Astrocyte of the spinal cord (primary cell): ENCODE measurements around the gene MYH15.

Experiments
- DNase-seq: peaks from one replicate; pipeline ENCODE4 v3.0.0; 2011; ENCODE audit warnings: low read depth, low spot score
- H3K4me3 ChIP-seq: 2 replicates; pipeline ENCODE4 v1.5.1; 2011; ENCODE audit warnings: low read depth, mild to moderate bottlenecking, low read length, moderate library complexity
- CTCF ChIP-seq: IDR thresholded peaks from 2 replicates; pipeline ENCODE4 v1.5.1; 2012; ENCODE audit warnings: low read depth, mild to moderate bottlenecking, low read length, inconsistent platforms
- in situ Hi-C: cut with HindIII; loops from 2 replicates; pipeline ENCODE4 v1.10.0; 2017; ENCODE audit warnings: low sequenced_read_pairs

The MYH15 gene

DNA sequence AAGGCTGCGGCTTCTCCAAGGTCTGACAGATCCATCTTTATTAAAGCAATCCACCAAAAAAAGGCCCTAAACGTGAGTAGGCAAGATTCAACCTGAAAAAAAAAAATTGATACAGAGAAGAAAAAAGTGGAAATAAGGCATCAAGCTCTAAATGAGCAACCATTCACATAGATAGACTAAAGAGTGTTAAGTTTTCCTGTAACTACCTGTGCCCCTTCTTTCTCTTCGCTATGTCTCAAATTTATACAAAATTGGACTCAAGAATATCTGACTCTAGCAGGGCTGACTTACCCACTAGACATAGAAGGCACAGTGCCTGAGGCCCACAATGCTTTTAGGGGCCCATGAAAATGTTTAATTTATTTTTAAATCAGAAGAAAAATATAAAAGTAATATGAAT is at the start of gene MYH15:
Gene MYH15, minus strand, starts transcription at position 101 of the 400 bp plus-strand sequence. Its CDS starts 66 bp downstream, at position 35.
- TF ChIP-seq CTCF, result no peak
- H3K4me3 ChIP-seq, result no peak within 1 kb of the TSS
- no peak for DNase-seq
- in situ Hi-C loops, result no loop called here

GRCh38 chr3:108555966-108556581 is 45.7 kb upstream of the MYH15 start:
- no peak overlapping the region for H3K4me3 ChIP-seq
- in situ Hi-C loops, result no loop called here
- no peak for DNase-seq
- no peak for TF ChIP-seq CTCF

DNA sequence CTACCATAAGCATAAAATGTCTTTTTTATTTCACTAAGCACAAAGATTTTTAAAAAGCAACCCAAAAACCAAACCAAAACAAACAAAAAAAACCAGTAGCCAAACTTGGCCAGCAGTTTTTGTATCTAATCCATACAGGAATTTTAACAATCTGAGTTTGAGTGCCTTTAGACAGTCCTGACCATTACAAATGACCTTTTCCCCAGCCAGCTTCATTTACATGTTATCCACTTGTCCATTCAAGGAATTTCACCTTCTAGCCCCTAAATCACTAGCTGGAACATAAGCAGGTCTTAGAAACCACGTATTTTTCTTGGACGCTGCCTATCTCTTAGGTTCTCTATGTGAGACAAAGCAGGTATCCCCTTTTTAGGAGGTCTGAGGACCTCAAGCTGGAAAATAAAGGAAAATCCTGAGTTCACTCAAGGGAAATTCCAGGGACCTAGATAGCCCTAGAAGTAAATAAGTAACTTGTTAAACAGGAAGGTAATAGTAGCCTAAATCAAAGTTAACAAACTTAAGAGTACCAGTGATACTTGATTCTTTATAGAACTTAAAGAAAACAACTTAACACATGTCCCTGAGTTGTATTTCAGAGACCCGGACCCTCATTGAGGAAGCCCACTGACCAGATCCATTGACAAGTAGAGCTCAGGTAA is 44.6 kb upstream of the MYH15 start:
- no peak overlapping the region for H3K4me3 ChIP-seq
- in situ Hi-C loops, result no loop called here
- no peak for TF ChIP-seq CTCF
- DNase-seq, result no peak

- no peak for TF ChIP-seq CTCF
- peak; percentile 3 for DNase-seq
- in situ Hi-C loops, result no loop called here
- H3K4me3 ChIP-seq, result no peak overlapping the region
These were observed 43.8 kb upstream of the MYH15 start for GRCh38 chr3:108554229-108554628.

DNA sequence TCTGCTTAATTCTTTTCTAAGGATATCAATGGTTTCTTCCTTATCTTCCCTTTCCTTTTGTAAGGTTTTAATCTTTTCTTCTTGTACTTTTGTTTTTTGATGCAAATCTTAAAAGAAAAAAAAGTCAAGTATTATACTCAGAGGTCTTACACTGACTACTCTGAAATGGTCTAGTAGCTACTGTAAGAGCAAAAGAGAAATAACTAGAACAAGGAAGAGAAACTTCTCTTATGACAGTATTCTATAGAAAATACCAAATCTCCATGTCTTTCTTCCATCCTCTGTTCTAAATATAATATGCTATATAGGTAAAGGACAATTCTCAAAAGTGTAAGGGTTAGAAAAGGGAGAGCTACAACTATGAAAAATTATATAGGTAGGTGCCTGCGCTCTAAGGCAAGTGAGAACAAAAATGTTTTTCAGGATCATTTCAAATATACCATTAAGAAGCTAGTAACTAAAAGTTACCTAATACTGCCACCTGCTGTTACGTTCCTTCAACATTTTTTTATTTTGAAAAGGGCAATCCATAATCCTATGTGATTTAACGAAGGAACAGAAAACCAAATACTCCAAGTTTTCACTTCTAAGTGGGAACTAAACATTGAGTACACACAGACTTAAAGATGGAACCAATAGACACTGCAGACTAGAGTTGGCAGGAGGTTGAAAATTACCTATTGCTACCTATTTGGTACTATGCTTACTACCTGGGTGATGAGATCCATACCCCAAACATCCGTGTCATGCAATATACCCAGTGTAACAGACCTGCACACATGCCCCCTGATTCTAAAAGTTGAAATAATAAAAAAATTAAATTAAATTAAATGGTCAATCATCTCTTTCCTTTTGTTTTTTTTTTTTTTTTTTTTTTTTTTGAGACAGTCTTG is 42.1 kb upstream of the MYH15 start:
- peak; percentile 29 for TF ChIP-seq CTCF
- in situ Hi-C loops, result no loop called here
- DNase-seq, result peak; percentile 63
- no peak overlapping the region for H3K4me3 ChIP-seq

GRCh38 chr3:108548886-108549285 is 38.5 kb upstream of the MYH15 start:
- DNase-seq, result no peak
- no peak for TF ChIP-seq CTCF

More at GRCh38 chr3:108548886-108549285, 38.5 kb upstream of the MYH15 start:
- H3K4me3 ChIP-seq, result no peak overlapping the region
- in situ Hi-C loops, result no loop called here
